Endothelial cell of umbilical vein (primary cell): ENCODE results near the gene IL10. TPM values are rescaled to one million over a fixed set of nuclear protein-coding genes. Genes with fewer than 3 reads are reported as not detected.

Source experiments
- BruUV-seq: library from RNA; stranded (reverse); fragments of 400-500 nt; replicated peaks from 2 replicates; lab custom pipeline; 2021; lab: Mats Ljungman, UMichigan
- CTCF ChIA-PET: fragments of 300-600, 350-600 bp; sonication (Branson Sonifier 250); formaldehyde crosslinking; loops from one replicate; lab custom pipeline; 2021; ENCODE audit warnings: antibody characterized with exemption, inconsistent platforms; lab: Charles Lee
- POLR2A ChIA-PET: fragments of 300-600, 350-600 bp; sonication (Branson Sonifier 250); formaldehyde crosslinking; loops from one replicate; lab custom pipeline; 2021; ENCODE audit warnings: antibody characterized with exemption, inconsistent platforms; lab: Charles Lee
- DNase-seq: peaks from one replicate; pipeline ENCODE4 v3.0.0-alpha.2; 2011; ENCODE audit warnings: low read depth, low spot score
- FAIRE-seq: peaks from 2 replicates; lab custom pipeline; 2011; peaks lifted over from hg19 to GRCh38; lab: Jason Lieb, UNC
- H2AFZ ChIP-seq: 2 replicates; pipeline ENCODE4 v1.6.0; 2012; ENCODE audit warnings: low read depth, low read length, control low read depth, inconsistent platforms
- H3K27ac ChIP-seq: 2 replicates; pipeline ENCODE4 v1.5.1; 2011; ENCODE audit warnings: low read depth, mild to moderate bottlenecking, control low read depth, low read length, moderate library complexity; ENCODE audit not compliant: insufficient read depth
- H3K27me3 ChIP-seq, 2 experiments: 2 replicates each; pipeline versions ENCODE4 v1.6.0 to v1.6.1; 2011; ENCODE audit warnings: low read length in 2 of 2, mixed read lengths in 1 of 2; ENCODE audit not compliant: control insufficient read depth in 2 of 2, insufficient read depth in 2 of 2
- H3K36me3 ChIP-seq, 2 experiments: 2 replicates in 1 of 2; 3 replicates in 1 of 2; pipeline ENCODE4 v1.5.1; 2011; ENCODE audit warnings: low read length in 2 of 2, mild to moderate bottlenecking in 1 of 2, moderate library complexity in 1 of 2; ENCODE audit not compliant: control insufficient read depth in 2 of 2, insufficient read depth in 2 of 2; ENCODE audit errors: extremely low read depth in 1 of 2
- H3K4me1 ChIP-seq: 3 replicates; pipeline ENCODE4 v1.5.1; 2011; ENCODE audit warnings: mild to moderate bottlenecking, low read length; ENCODE audit not compliant: control insufficient read depth, insufficient read depth; ENCODE audit errors: extremely low read depth
- H3K4me2 ChIP-seq: 2 replicates; pipeline ENCODE4 v1.6.1; 2011; ENCODE audit warnings: low read length, control low read depth, mixed read lengths; ENCODE audit not compliant: insufficient read depth
- H3K4me3 ChIP-seq, 3 experiments: fragments of 200-600 bp in 1 of 3; sonication (generic), shearing (Covaris generic) in 1 of 3; replicated peaks in 1 of 3; 2 replicates each; pipeline ENCODE4 v1.5.1; 2011 to 2016; ENCODE audit warnings: control low read depth in 3 of 3, low read length in 3 of 3, mild to moderate bottlenecking in 2 of 3, inconsistent platforms in 1 of 3, low read depth in 1 of 3, moderate library complexity in 1 of 3; ENCODE audit not compliant: insufficient read depth in 1 of 3
- H3K79me2 ChIP-seq: 2 replicates; pipeline ENCODE4 v1.6.0; 2012; ENCODE audit warnings: low read length, inconsistent platforms; ENCODE audit not compliant: control insufficient read depth, insufficient read depth
- H3K9ac ChIP-seq: replicated peaks from 2 replicates; pipeline ENCODE3; 2011; ENCODE audit warnings: low read length, control low read depth; ENCODE audit not compliant: insufficient read depth; ENCODE audit errors: extremely low read depth
- H3K9me1 ChIP-seq: replicated peaks from 3 replicates; pipeline ENCODE4 v1.6.0; 2011; ENCODE audit warnings: mild to moderate bottlenecking, low read length; ENCODE audit not compliant: control insufficient read depth, insufficient read depth; ENCODE audit errors: extremely low read depth
- H3K9me3 ChIP-seq: replicated peaks from 2 replicates; pipeline ENCODE4 v1.5.1; 2012; ENCODE audit warnings: low read length, inconsistent platforms; ENCODE audit not compliant: control insufficient read depth, insufficient read depth
- H4K20me1 ChIP-seq: replicated peaks from 2 replicates; pipeline ENCODE3; 2011; ENCODE audit warnings: mild to moderate bottlenecking, low read length; ENCODE audit not compliant: control insufficient read depth, insufficient read depth; ENCODE audit errors: extremely low read depth
- CTCF ChIP-seq, 2 donors: IDR thresholded peaks; 1 replicate in 1 of 2; 2 replicates in 1 of 2; pipeline ENCODE4 v1.5.1; 2011; ENCODE audit warnings: low read length in 2 of 2, mild to moderate bottlenecking in 2 of 2, moderate library complexity in 2 of 2, control low read depth in 1 of 2, inconsistent platforms in 1 of 2, low read depth in 1 of 2; ENCODE audit not compliant: insufficient read depth in 1 of 2; ENCODE audit errors: extremely low read depth in 1 of 2
- EZH2 ChIP-seq: IDR thresholded peaks from 2 replicates; pipeline ENCODE4 v1.6.1; 2012; ENCODE audit warnings: borderline replicate concordance, low read depth, mild to moderate bottlenecking, moderate library complexity, low read length, inconsistent platforms; ENCODE audit not compliant: severe bottlenecking
- FOS ChIP-seq: IDR thresholded peaks from 2 replicates; pipeline ENCODE4 v1.6.1; 2011; ENCODE audit warnings: mild to moderate bottlenecking, low read length, moderate library complexity, borderline replicate concordance; ENCODE audit not compliant: insufficient read depth
- GATA2 ChIP-seq: IDR thresholded peaks from 2 replicates; pipeline ENCODE4 v1.7.0; 2011; ENCODE audit warnings: low read depth, mild to moderate bottlenecking, moderate library complexity, mixed read lengths, low read length; ENCODE audit not compliant: insufficient read length, insufficient read depth
- JUN ChIP-seq: IDR thresholded peaks from 2 replicates; pipeline ENCODE4 v1.6.1; 2011; ENCODE audit warnings: borderline replicate concordance, low read depth; ENCODE audit not compliant: insufficient read length, insufficient read depth
- MAX ChIP-seq: IDR thresholded peaks from 2 replicates; pipeline ENCODE4 v1.6.1; 2011; ENCODE audit not compliant: insufficient read depth, insufficient read length
- MYC ChIP-seq: IDR thresholded peaks from one replicate; pipeline ENCODE4 v1.6.1; 2011; ENCODE audit warnings: mild to moderate bottlenecking, low read depth, low read length
- POLR2A ChIP-seq: IDR thresholded peaks from 2 replicates; pipeline ENCODE4 v1.6.1; 2012; ENCODE audit warnings: low read depth, mild to moderate bottlenecking, control low read depth, low read length
- POLR2AphosphoS5 ChIP-seq: IDR thresholded peaks from 2 replicates; pipeline ENCODE4 v1.6.1; 2012; ENCODE audit warnings: low read depth, mild to moderate bottlenecking, control low read depth, low read length, moderate library complexity; ENCODE audit not compliant: insufficient read depth
- dilution Hi-C: fragments of 300-500 bp; cut with MboI; formaldehyde crosslinking; loops from one replicate; pipeline ENCODE4 v1.15.0; 2019; ENCODE audit warnings: low sequenced_read_pairs; ENCODE audit not compliant: extremely low pct_ligation_motif_present
- intact Hi-C: fragments of 100-400 bp; cut with micrococcal nuclease; formaldehyde crosslinking; loops from one replicate; pipeline ENCODE4 v1.10.0; 2022
- polyA plus RNA-seq, 4 experiments: library from polyadenylated mRNA; depleted of rRNA in 3 of 4; stranded (reverse) in 3 of 4; unstranded in 1 of 4; fragments of >200 nt; gene quantifications; 2 replicates each; pipeline versions ENCODE4 v1.2.1 to v1.2.3, GENCODE V29; 2011 to 2012; ENCODE audit warnings: missing spikeins in 1 of 4
- total RNA-seq: library from RNA; stranded (reverse); gene quantifications from 2 replicates; pipeline ENCODE4 v1.2.3, GENCODE V29; 2021

Gene IL10
- total and polyA plus RNA-seq, 2 donors (not counting 3 experiments of a cell fraction or from before 2014, with no cell fraction given) = not detected

- no peak overlapping the region for H2AFZ ChIP-seq
These were observed 20.8 kb upstream of the IL10 start for GRCh38 chr1:206792939-206793607.

More at GRCh38 chr1:206792939-206793607, 20.8 kb upstream of the IL10 start:
- Histone ChIP-seq H3K79me2 (no peaks in the 10 kb centered on the region), H3K27ac (no peak overlapping the region), H3K4me3 (no peak overlapping the region), H3K27me3 (no peaks in the 10 kb centered on the region), H3K4me1 (no peaks in the 10 kb centered on the region), H3K9me3 (no peaks in the 10 kb centered on the region), H4K20me1 (no peaks in the 10 kb centered on the region), H3K4me2 (no peak overlapping the region), H3K9ac (no peak overlapping the region), H3K9me1 (no peaks in the 10 kb centered on the region), H3K36me3 (no peaks in the 10 kb centered on the region)
- no TSS peak for BruUV-seq
- TF ChIP-seq POLR2A = no peak
- no peak for TF ChIP-seq MYC
- TF ChIP-seq FOS = no peak
- no peak for TF ChIP-seq MAX
- no peak for TF ChIP-seq JUN
- TF ChIP-seq POLR2AphosphoS5 = no peak
- TF ChIP-seq EZH2 = no peak
- no peak for TF ChIP-seq GATA2
- TF ChIP-seq CTCF (IDR thresholded peaks at IDR 0.05; ENCODE audit: extremely low read depth in 1 of 2, insufficient read depth in 1 of 2, low read depth in 1 of 2, low read length in 2 of 2) = no peak
- dilution Hi-C loops = no loop called here
- DNase-seq (no peak), FAIRE-seq (no peak)
- ChIA-PET POLR2A (no interaction called here), CTCF (no interaction called here)
- intact Hi-C loops = no loop called here
